ENCODE results near the gene ADAM8. TPM values are rescaled to one million over a fixed set of nuclear protein-coding genes. Genes with fewer than 3 reads are reported as not detected.

The ADAM8 gene
- total RNA-seq, 2 experiments from 2014 or later = 10.0 to 16.3 TPM

- TF ChIP-seq EZH2phosphoT487 (IDR thresholded peaks at IDR 0.05; ENCODE audit: borderline replicate concordance, low read depth, low read length) = no peak
- TF ChIP-seq, protein P1, sequence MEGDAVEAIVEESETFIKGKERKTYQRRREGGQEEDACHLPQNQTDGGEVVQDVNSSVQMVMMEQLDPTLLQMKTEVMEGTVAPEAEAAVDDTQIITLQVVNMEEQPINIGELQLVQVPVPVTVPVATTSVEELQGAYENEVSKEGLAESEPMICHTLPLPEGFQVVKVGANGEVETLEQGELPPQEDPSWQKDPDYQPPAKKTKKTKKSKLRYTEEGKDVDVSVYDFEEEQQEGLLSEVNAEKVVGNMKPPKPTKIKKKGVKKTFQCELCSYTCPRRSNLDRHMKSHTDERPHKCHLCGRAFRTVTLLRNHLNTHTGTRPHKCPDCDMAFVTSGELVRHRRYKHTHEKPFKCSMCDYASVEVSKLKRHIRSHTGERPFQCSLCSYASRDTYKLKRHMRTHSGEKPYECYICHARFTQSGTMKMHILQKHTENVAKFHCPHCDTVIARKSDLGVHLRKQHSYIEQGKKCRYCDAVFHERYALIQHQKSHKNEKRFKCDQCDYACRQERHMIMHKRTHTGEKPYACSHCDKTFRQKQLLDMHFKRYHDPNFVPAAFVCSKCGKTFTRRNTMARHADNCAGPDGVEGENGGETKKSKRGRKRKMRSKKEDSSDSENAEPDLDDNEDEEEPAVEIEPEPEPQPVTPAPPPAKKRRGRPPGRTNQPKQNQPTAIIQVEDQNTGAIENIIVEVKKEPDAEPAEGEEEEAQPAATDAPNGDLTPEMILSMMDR (conservative IDR thresholded peaks at IDR 0.05; ENCODE audit: low read length) = no peak
- H2AFZ ChIP-seq (ENCODE audit: low read length) = no peak overlapping the region
Observed at GRCh38 chr10:133325440-133326222, 49.0 kb upstream of the ADAM8 start.

GRCh38 chr10:133324857-133325260, 48.2 kb upstream of the ADAM8 start:
- ChIA-PET POLR2A (interaction anchor here (0.7 kb wide), 1 partner anchor 35 kb away, joined by 7 read pairs; no protein-coding TSS in a partner anchor), CTCF (ENCODE audit: unreplicated experiment) (interaction anchor here (0.6 kb wide), 2 partner anchors 66 to 114 kb away, joined by 4 read pairs; no protein-coding TSS in a partner anchor)
- H3K9me2 ChIP-seq (ENCODE audit: insufficient read depth, low read length) = no peaks in the 10 kb centered on the region
- intact Hi-C loops (cut with micrococcal nuclease; ENCODE audit: unreplicated experiment) = loop anchor here (2.0 kb wide), 1 partner anchor 16 kb away; the partner anchor contains the start of genes TUBGCP2 and ZNF511
- no peaks in the 10 kb centered on the region for H4K20me1 ChIP-seq (ENCODE audit: insufficient read depth, low read length)
- H3K9me3 ChIP-seq (ENCODE audit: low read length) = no peaks in the 10 kb centered on the region
- no TSS peak for BruUV-seq (replicated peaks)
- no peak for DNase-seq (ENCODE audit: low spot score)
- H3K27ac ChIP-seq (ENCODE audit: low read depth, low read length, poor library complexity, severe bottlenecking) = no peak overlapping the region
- TF ChIP-seq EZH2phosphoT487 (IDR thresholded peaks at IDR 0.05; ENCODE audit: borderline replicate concordance, low read depth, low read length) = no peak
- TF ChIP-seq, protein P1 (conservative IDR thresholded peaks at IDR 0.05; ENCODE audit: low read length) = no peak
- no peak overlapping the region for H2AFZ ChIP-seq (ENCODE audit: low read length)
- no peaks in the 10 kb centered on the region for H3K36me3 ChIP-seq (ENCODE audit: insufficient read depth, low read length)
- H3K4me2 ChIP-seq (ENCODE audit: low read length) = peak overlapping the region; percentile 55
- peaks cover 9% of the 10 kb centered on the region for H3K4me1 ChIP-seq (ENCODE audit: insufficient read depth, low read length, poor library complexity, severe bottlenecking)
- H3K79me2 ChIP-seq (ENCODE audit: insufficient read depth, low read depth, low read length) = no peaks in the 10 kb centered on the region
- H3K4me3 ChIP-seq (ENCODE audit: low read depth, low read length, poor library complexity, severe bottlenecking) = peak overlapping the region; percentile 11

More at GRCh38 chr10:133325440-133326222, 49.0 kb upstream of the ADAM8 start:
- BruUV-seq (replicated peaks) = no TSS peak
- Histone ChIP-seq H3K27ac (ENCODE audit: low read depth, low read length, poor library complexity, severe bottlenecking) (no peak overlapping the region), H3K4me3 (ENCODE audit: low read depth, low read length, poor library complexity, severe bottlenecking) (no peak overlapping the region), H3K4me2 (ENCODE audit: low read length) (peak overlapping the region; percentile 55; the same call in 1 of the 2 replicates), H3K9me3 (ENCODE audit: low read length) (no peaks in the 10 kb centered on the region), H4K20me1 (ENCODE audit: insufficient read depth, low read length) (no peaks in the 10 kb centered on the region), H3K9me2 (ENCODE audit: insufficient read depth, low read length) (no peaks in the 10 kb centered on the region), H3K79me2 (ENCODE audit: insufficient read depth, low read depth, low read length) (no peaks in the 10 kb centered on the region), H3K36me3 (ENCODE audit: insufficient read depth, low read length) (no peaks in the 10 kb centered on the region), H3K4me1 (ENCODE audit: insufficient read depth, low read length, poor library complexity, severe bottlenecking) (peaks cover 9% of the 10 kb centered on the region)
- DNase-seq (ENCODE audit: low spot score) = no peak
- CTCF ChIA-PET (ENCODE audit: unreplicated experiment) = no interaction called here
- POLR2A ChIA-PET = no interaction called here
- intact Hi-C loops (cut with micrococcal nuclease; ENCODE audit: unreplicated experiment) = loop anchor here (2.0 kb wide), 1 partner anchor 17 kb away; the partner anchor contains the start of genes TUBGCP2 and ZNF511

Data from OCI-LY7 (cell line).